GM20431 (cell line): ENCODE data around the gene NPS.

Experiments used
- in situ Hi-C: fragments of 300-500 bp; cut with MseI, MboI; formaldehyde crosslinking; loops from one replicate; pipeline ENCODE4 v1.15.0; 2020; ENCODE audit warnings: low sequenced_read_pairs; ENCODE audit not compliant: unreplicated experiment

NPS gene

DNA sequence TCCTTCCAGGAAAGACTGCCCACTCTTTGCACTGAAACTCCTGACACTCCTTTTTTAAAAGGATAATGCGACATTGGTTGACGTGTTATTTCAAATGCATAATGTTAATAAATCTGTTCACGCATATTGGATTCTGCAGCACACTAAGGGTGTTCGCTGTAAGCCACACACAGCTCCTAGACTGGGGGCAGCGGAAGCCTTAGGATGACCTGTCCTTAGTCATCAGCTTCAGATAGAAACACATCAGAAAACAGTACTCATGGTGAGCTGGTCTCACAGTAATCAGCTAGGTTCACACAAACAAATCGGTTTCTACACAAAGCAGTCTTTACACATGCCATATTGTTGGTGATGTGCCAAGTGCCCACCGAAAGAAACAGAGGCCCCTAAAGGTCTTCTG is 4.3 kb downstream of the NPS start:
- in situ Hi-C loops, result no loop called here

GRCh38 chr10:127556916-127557315 is 7.8 kb downstream of the NPS start:
- in situ Hi-C loops, result no loop called here

GRCh38 chr10:127561647-127562046 is 12.5 kb downstream of the NPS start:
- in situ Hi-C loops, result no loop called here

- in situ Hi-C loops, result no loop called here
Observed at GRCh38 chr10:127563718-127564553, 14.8 kb downstream of the NPS start.

DNA sequence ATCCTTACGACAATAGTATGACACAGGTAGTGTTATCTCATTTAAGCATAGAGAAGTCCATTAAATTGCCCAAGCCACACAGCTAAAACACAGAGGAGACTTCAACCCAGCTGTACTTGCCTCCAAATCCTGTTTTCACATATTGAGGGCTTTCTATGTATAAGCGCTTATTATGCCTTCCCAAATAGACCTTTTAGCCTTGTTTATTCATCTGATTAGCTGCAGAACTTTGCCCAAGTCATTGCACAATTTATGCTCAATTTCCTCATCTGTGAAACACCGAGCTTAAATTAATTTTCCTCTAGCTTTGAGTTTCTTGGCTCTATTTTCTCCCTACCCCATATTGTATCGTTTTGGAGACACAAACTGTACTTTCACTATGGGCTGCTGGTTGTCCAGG is 15.5 kb downstream of the NPS start:
- in situ Hi-C loops, result no loop called here

- in situ Hi-C loops, result no loop called here
Observed at GRCh38 chr10:127565583-127565982, 16.5 kb downstream of the NPS start.

DNA sequence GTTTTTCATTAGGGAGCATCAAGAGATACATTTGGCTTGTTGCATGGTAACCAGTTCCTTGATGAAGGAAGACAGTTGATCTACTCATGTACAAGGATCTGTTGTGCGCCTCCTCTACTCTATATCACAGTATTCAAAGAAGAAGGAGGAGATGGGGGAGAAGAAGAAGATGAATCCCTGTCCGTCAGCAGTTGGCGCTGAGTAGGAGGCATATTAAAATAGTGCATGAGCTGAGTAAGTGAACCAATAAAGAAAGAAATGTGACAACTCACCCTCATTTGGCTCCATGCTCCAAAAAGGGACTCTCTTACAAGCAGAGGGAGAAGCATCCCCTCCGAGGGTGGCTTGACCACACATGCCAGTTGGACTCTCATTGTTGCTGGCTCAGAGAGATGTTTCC is 20.1 kb downstream of the NPS start:
- in situ Hi-C loops, result no loop called here

GRCh38 chr10:127570036-127570435 is 20.9 kb downstream of the NPS start:
- in situ Hi-C loops, result no loop called here

GRCh38 chr10:127571386-127571785 is 22.3 kb downstream of the NPS start:
- in situ Hi-C loops, result no loop called here

DNA sequence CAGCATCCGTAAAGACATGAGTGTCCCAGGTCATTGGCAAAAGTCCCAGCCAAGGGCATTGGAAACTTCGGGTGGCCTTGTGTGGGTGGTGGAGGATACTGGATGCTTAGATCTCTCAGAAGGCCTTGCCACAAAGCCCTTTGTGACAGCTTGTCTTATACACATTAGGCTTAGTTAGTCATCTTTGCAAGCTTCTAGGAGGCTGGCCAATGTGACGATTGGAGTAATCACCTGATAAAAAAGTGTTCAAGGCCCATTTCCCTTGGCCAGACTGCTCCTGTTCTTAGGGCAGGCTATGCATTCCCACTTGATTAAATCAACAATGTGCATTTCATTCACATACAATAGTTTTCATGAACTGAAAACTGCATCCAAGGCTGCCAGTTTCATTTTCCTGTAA is 26.9 kb downstream of the NPS start:
- in situ Hi-C loops, result no loop called here

DNA sequence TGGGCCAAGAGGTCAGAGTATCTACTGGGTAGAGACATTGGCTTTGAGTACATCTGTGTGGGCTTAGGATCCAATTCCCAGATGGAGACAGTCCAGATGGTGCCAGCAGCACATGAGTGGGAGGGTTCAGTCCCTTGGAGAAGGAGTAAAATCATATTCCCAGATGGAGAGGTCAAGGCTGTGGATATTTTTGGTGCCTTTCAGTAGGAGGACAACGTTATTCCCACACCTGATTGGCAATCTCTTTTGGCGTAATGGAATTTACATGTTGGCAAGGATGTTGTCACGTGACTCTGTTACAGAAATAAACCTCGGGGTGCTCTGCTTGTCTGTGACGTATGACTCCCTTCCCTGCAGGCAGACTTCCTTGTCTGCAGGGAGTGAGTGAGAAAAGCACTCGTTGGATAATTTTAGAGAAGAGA is 27.6 kb downstream of the NPS start:
- in situ Hi-C loops, result no loop called here

DNA sequence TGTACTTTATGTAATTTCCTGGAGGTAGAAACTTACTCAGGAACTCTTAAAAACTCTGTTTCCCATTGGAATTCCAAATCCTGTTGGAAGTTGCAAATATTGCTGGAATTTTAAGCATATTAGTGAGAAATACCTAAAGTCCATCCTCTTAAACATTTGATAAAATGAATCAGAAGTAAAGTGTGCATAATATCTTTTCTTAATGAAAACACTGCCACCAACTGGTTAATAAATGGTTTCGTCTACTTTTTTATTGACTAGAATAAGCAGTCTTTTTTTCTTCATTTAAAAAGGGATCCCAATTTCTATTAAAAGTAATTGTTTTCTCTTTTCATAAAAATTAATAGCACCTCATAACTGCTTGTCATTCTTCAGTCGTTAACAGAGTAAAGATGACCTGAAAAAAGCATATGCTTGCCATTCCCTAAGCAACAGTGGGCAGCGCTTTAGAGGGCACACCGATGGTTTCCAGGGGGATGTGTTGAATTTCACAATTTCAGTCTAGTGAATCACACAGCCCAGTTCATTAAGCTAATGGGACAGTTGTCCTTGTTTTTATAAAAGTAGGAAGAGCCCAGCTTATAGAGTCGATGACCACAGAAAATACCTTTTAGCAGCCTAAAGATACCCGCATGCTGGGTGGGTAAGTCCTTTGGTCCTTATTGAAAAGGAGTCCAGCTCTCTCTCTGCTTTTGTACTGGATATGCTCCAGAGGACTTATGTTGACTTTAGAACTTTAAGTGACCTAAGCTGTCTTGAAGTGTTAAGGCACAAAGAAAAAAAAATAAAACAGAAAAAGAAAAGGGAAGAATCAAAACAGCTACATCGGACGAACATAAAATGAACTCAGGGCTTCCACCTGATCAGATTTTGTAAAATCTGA is 28.5 kb downstream of the NPS start:
- in situ Hi-C loops, result no loop called here

DNA sequence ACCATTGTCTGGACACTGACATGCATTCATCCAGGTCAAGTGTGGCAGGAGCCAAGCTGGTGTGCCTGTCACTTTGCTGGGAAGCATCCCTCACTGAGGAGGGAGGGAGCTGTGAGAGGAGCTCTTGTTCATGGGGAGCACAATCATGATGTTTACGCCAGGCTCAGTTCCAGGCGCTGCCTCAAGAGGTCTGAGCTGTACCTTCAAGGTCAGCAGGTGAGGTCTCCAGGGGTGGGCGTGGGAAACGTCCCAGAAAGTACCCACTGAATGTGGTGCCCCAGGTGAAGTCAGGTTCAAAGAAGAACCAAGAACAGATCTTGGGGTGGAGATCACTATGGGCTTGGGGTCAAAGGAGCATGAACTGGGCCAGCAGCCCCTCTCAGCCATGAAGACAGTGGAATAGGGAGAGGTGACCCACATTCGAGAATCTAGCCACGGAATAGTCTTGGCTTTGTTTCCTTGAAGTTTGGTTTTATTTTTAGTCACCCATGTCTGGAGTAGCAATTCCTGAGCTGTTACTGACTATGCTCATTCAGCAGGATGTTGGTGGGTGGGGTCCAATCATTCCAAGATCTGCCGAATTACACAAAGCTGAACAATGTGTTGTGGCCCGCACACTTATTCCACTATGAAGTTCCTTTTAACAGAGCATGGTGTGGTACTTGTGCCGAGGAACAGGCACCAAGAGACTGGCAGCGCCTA is 29.3 kb downstream of the NPS start:
- in situ Hi-C loops, result no loop called here

GRCh38 chr10:127578961-127579305 is 29.8 kb downstream of the NPS start:
- in situ Hi-C loops, result no loop called here

- in situ Hi-C loops, result no loop called here
Observed at GRCh38 chr10:127579640-127580039, 30.5 kb downstream of the NPS start.

DNA sequence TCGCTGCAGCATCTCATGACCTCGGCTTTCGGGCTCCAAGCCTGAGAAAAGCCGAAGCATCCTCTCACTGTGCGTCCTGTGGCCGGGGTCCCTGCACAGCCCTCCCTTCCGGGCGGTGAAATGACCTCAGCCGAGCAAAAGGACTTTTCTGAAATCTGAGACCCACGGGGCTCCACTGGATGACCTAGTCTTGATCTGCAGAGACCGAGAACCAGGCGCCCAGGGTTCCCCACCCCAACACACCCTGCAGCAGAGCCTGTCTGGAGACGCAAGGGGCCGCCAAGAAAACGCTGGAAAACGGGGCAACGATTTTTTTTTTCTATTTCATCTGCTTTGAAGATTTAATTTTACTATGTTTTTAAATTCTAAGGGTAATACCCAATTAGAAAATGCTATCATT is 31.7 kb downstream of the NPS start:
- in situ Hi-C loops, result no loop called here

- in situ Hi-C loops, result no loop called here
Observed at GRCh38 chr10:127585519-127586023, 36.5 kb downstream of the NPS start.

DNA sequence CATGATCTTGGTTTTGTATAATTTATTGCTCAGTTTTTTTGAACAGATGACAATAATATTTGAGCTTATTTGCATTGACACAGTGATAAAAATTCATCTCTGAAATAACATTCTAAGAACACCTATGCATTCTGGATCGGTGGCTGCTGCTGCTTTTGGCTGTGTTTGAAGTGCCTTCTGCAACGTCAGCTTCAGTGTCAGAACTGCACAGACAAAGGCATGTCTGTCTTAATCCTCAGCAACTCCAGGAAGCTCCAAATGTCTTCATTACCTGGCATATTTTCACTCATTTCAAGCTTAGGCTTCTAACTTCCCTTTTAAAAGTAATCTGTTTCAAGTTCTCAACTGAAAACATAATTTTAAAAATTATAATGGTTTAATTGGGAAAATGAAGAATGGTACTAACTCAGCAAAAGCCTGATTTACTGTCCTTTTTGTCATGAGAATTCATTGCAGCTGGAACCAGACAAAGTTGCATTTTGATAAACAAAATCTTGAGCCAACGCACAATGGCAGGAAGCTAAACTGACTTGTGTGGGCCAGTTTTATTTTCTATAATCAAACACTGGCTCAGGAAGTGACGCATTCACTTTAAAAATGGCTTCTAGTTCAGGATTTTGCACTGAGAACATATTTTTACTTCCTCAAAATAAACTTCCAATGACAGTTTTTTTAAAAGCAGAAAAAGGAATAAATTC is 38.7 kb downstream of the NPS start:
- in situ Hi-C loops, result no loop called here

DNA sequence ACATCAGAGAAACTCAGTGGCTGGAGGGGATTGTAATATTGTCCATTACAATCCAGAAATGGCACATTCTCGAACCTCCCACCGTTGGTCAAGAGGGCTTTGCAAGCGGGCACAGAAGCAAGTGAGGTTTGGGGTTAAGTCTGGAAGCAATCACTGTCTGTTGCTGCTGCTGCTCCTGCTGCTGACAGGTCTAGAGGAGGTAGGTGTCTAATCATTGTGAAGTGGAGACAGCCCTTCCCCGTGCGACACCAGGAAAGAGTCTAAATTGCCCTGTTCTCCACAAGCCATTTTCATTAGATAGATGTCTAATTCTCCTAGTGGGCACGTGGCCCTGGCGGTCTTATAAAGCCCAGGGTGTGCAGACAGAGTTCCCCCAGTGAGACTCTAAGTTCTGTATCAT is 43.5 kb downstream of the NPS start:
- in situ Hi-C loops, result no loop called here

DNA sequence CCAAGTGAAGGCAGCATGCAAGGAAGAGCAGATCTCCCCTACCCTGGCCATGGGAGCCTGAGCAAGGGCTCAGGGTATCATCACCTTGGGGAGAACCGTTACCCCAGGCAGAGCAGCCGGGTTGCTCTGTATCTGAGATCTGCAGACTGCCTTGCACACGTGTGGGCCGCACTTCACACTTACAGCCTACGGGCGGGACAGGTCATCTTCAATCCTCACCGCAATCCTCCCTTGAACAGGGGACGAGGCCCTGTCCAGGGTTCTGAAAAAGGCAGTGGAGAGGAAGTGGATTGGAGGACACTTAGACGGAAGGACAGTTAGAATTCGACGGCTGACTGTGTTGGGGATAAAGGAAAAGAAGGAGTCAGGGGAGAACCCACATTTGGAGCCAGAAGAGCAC is 51.4 kb downstream of the NPS start:
- in situ Hi-C loops, result no loop called here
